Hindlimb muscle (tissue), 1 donor: ENCODE data around the gene NR0B2. TPM values are rescaled to one million over a fixed set of nuclear protein-coding genes. Genes with fewer than 3 reads are reported as not detected.
"Not testable (repeated sequence)": the region's sequence is repeated elsewhere in the genome, so short reads cannot be mapped to it uniquely, and the experiment has no call there.

Experiments used
- DNase-seq: peaks from one replicate; pipeline ENCODE4 v3.0.0-alpha.2; 2013
- polyA plus RNA-seq: library from polyadenylated mRNA; unstranded; fragments of 120-200 nt; gene quantifications from one replicate; pipeline ENCODE4 v1.2.1, GENCODE V29; 2013; ENCODE audit not compliant: insufficient read length

The NR0B2 gene
- polyA plus RNA-seq: not detected

- no peak for DNase-seq
These were observed at the start of gene NR0B2 for GRCh38 chr1:26913754-26914619. Gene NR0B2, minus strand, starts transcription at chr1:26913975. Its CDS starts 35 bp downstream, at chr1:26913940.

GRCh38 chr1:26961826-26962225 lies 48.1 kb upstream of the NR0B2 start:
- no peak for DNase-seq

GRCh38 chr1:26960625-26960966 lies 46.8 kb upstream of the NR0B2 start:
- DNase-seq: no peak

DNA sequence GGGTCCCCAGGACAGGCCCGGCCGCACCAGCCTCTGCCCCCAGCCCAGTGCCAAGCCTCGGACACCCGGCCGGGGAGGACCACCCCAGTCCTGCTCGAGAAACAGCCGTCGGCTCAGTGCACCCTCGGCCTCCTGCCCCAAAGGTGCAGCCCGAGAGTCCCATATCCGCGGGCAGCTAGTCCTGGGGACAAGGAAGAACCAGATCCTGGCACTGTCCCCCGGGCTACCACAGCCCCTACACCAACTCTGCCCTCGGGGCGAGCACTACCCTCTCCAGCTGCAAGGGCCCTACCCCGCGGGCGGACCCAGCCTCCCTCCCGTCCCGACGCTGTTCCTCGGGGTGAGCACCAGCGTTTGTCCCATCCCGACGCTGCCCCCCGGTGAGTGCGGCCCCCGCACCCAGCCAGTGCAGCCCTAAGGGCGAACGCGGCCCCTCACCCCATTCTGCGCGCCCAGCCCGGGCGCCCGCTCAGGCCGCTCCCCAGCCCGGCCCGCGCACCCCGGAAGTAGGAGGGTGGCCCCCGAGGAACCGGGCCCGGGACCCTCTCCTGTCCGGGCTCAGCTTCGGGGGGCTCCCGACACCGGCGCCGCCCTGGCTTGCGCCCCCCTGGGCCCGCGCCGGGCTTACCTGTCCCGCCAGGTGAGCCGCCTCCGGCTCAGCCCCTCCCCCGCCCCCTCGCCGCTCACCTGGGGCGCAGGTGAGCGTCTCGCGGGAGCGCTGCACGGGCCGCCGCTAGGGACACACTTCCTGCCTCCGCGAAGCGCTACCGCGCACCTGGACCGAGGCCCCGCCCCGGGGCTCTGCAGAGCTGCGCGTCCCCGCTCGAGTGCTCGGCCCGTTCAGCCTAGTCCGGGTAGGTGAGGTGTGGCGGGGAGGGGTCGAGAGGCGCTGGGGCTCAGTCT lies 46.2 kb upstream of the NR0B2 start, which contains the start of gene KDF1:
TSS of gene KDF1 (minus strand) at position 747 of the 903 bp plus-strand sequence. CDS start 8,088 bp downstream, outside the sequence.
- DNase-seq: no peak

DNA sequence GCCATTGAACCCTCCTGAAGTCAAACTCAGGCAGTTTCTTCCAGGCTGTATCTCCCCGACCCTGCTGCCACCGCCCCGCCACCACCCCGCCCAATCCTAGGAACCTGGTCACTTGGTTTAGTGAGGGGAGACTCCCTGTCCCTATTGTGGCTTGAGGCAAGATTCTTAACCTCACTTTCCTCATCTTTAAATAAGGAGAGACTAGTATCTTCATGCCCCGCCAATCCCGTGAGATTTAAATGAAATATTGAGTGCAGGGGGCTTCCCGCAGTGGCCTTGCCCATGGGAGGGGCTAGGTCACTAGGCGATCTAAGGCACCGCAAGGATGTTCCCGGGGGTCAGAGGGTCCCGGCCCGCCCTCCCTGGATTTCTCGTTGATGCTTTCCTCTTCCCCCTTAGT lies 45.5 kb upstream of the NR0B2 start:
- DNase-seq: no peak

- DNase-seq: no peak
These were observed 43.5 kb upstream of the NR0B2 start for GRCh38 chr1:26957306-26957705.

DNA sequence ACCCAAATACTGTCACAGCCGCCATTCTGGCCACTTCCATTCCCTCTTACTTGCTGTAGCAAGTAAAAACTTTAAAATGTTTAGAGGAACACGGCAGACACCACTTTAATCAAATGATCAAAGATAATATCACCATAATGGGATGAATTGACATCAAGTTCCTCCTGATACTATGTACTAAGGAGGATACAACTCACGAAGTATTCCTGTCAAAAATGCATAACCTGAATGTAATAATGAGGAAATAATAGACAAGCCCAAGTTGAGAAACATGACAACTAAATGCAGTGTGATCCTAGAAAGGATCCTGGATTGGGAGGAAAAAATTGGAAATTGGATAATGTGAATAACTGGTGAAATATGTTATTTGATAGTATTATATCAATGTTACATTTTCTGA lies 42.5 kb upstream of the NR0B2 start:
- DNase-seq: no peak

- no peak for DNase-seq
These were observed 39.6 kb upstream of the NR0B2 start for GRCh38 chr1:26953374-26953773.

GRCh38 chr1:26951821-26952497 lies 38.2 kb upstream of the NR0B2 start:
- no peak for DNase-seq

- DNase-seq: no peak
These were observed 37.4 kb upstream of the NR0B2 start for GRCh38 chr1:26951216-26951615.

DNA sequence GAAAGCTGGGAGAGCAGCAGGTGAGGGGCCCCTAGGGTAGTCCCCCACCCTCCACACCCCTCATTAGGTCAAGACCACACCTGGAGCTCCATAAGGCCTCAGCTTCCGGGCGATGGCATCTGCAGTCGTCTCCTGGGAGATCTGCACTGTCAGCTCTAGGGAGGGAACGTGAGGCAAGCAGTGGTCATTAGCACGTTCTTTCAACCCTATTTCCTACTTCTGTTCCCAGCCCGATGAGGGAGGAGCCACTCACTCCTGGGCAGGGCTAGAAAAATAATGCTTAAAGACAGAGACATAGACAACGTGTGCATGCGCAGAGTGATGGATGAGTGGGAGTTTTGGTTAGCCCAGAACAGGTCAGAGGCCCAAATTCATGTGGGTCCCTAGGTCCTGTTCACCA lies 36.8 kb upstream of the NR0B2 start:
- DNase-seq: no peak

- no peak for DNase-seq
These were observed 36.1 kb upstream of the NR0B2 start for GRCh38 chr1:26949926-26950319.

DNA sequence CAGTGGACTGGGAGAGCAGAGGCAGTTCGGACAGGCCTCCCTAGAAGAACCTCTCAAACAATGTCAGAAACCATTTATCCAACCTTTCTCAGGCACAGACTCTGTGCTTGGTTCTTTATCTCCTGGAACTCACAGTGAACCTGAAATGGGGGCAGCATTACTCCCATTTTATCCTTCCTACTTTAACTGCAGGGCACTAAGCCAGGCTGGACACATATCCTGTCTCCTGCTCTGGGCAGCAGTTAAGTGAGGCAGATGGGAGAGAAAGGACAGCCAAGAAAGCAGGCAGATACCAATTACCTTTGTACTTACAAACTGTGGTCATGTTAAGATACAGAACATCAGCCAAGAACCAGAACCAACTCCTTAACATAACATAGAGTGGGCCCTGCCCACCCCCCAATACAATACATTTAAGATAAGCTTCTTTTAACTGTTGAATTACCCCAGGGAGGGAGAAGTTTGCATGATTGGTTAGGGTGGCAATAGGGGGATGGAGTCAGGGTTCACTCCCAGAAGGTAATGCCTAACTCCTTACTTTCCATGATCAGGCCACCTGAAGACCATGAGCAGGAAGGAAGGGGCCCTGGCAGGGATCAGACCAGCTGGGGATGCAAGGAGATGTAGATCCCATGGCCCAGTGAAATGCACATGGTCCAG lies 35.6 kb upstream of the NR0B2 start:
- no peak for DNase-seq

DNA sequence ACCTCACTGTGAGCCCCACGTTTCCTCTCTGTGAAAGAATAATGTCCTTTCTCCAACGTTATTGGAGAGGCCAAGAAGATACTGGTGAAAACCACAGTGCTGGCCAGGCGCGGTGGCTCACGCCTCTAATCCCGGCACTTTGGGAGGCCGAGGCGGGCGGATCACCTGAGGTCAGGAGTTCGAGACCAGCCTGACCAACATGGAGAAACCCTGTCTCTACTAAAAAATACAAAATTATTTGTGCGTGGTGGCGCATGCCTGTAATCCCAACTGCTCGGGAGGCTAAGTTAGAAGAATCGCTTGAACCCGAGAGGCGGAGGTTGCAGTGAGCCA lies 34.9 kb upstream of the NR0B2 start:
- DNase-seq: not testable (repeated sequence)

GRCh38 chr1:26946270-26946669 lies 32.5 kb upstream of the NR0B2 start:
- no peak for DNase-seq

GRCh38 chr1:26945728-26946127 lies 32.0 kb upstream of the NR0B2 start:
- no peak for DNase-seq

DNA sequence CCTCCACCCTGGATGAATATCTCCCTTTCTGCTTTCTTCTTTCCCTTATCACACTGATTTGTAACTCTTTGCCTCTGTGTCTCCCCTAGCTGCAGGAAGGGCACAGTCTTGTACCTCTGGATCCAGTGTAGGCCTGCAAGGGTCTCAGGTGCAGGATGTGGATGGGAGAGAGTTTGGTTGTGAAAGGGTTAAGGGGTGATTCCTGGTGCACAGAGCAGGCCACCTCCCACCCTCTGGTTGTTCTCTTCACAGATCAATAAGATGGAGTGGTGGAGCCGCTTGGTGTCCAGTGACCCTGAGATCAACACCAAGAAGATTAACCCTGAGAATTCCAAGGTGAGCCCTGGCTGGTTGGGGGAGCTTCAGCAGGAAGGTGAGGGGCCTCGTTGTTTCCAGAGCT lies 31.4 kb upstream of the NR0B2 start:
- DNase-seq: no peak

DNA sequence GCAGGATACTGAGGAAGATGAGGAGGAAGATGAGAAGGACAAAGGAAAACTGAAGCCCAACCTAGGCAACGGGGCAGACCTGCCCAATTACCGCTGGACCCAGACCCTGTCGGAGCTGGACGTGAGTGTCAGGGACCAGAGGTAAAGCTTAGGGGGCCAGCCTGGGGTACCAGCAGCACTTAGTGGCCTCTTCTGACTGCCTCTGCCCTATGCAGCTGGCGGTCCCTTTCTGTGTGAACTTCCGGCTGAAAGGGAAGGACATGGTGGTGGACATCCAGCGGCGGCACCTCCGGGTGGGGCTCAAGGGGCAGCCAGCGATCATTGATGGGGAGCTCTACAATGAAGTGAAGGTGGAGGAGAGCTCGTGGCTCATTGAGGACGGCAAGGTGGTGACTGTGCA lies 28.9 kb upstream of the NR0B2 start:
- DNase-seq: no peak

GRCh38 chr1:26941311-26941710 lies 27.5 kb upstream of the NR0B2 start:
- no peak for DNase-seq

DNA sequence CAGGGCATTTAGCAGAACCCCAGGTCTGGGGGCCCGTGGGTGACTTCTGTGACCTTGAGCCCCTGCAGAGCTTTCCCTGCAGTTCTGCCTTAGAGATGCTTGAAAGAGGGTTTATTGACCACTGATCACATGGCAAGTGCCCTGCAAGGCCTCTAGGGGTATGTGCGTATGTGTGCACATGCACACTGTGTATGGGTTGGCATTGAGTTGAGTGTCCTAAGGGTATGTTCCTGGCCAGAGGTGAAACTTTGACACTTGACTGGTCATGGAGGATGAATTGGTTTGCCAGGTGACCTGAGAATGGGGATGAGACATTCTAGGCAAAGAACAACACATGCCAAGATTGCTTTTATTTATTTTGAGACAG lies 24.9 kb upstream of the NR0B2 start:
- no peak for DNase-seq

- DNase-seq: no peak
These were observed 24.4 kb upstream of the NR0B2 start for GRCh38 chr1:26938004-26938658.

GRCh38 chr1:26936823-26937222 lies 23.0 kb upstream of the NR0B2 start:
- DNase-seq: no peak
